Spleen (tissue), 7 donors: ENCODE results near the gene TSC22D1.

ENCODE experiments used
- CTCF ChIP-seq, 11 experiments: fragments of 200-600 bp in 7 of 11; fragments of 450-650 bp in 4 of 11; sonication (generic) in 4 of 11; IDR thresholded peaks in 8 of 11; conservative IDR thresholded peaks in 3 of 11; 1 replicate in 7 of 11; 2 replicates in 4 of 11; pipeline versions ENCODE4 v1.4.0 to v1.8.0; 2016 to 2021; ENCODE audit warnings: antibody characterized with exemption in 11 of 11, inconsistent platforms in 4 of 11, mild to moderate bottlenecking in 1 of 11
- POLR2AphosphoS5 ChIP-seq, 3 donors: sonication (generic); formaldehyde crosslinking; IDR thresholded peaks; one replicate each; pipeline ENCODE4 v1.5.1; 2017; ENCODE audit warnings: antibody characterized with exemption in 3 of 3
- donor health status: DM: no; HTN: no; CAD: no; lungs with moderate emphysema.
- donor health status: DM: no; HTN: no; CAD: no.
- donor health status: DM: no; HTN: no; CAD: no.

- no peak for TF ChIP-seq POLR2AphosphoS5 (IDR thresholded peaks at IDR 0.05)
- TF ChIP-seq CTCF (IDR thresholded peaks at IDR 0.05 in 8 of 11, conservative IDR thresholded peaks at IDR 0.05 in 3 of 11): no peak
These were observed 88.1 kb downstream of the TSC22D1 start for GRCh38 chr13:44487989-44488388.
